Fibroblast of mammary gland (primary cell): ENCODE measurements around the gene CFAP251.

ENCODE experiments used
- DNase-seq: peaks from one replicate; pipeline ENCODE4 v3.0.0-alpha.2; 2010; ENCODE audit warnings: low read depth
- H3K4me3 ChIP-seq: 2 replicates; pipeline ENCODE4 v1.5.1; 2011; ENCODE audit warnings: low read depth, mild to moderate bottlenecking, low read length, moderate library complexity; ENCODE audit not compliant: control insufficient read depth
- TF ChIP-seq, protein P1 (sequence below): conservative IDR thresholded peaks from 2 replicates; pipeline ENCODE4 v1.5.1; 2011; ENCODE audit warnings: low read depth, low read length, inconsistent platforms; ENCODE audit not compliant: control insufficient read depth, insufficient read depth

Gene CFAP251

DNA sequence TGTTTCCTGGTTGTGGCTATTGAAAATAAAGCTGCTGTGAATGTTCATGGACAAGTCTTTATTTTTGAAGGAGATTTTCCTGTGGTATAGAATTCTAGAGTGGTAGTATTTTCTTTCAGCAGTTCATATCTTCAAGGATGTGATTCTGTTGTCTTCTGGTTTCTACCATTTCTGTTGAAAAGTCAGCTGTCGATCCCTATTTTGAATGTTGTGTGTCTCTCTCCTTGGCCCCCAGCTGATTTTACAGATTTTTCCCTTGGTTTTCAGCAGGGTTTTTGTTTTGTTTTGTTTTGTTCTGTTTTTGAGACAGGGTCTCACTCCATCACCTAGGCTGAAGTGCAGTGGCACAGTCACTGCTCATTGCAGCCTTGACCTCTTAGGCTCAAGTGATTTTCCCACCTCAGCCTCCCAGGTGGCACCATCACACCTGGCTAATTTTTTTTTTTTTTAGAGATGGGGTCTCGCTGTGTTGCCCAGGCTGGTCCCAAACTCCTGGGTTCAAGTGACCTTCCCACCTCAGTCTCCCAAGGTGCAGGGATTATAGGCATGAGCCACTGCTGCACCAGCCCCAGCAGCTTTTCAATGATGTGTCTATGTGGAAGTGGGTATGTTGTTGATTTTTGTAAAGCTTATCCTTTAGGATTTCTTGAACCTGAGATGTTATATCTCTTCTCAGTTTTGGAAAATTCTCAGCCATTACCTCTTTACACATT is 28.1 kb downstream of the CFAP251 start:
- no peak for DNase-seq
- no peak overlapping the region for H3K4me3 ChIP-seq
- TF ChIP-seq, protein P1, sequence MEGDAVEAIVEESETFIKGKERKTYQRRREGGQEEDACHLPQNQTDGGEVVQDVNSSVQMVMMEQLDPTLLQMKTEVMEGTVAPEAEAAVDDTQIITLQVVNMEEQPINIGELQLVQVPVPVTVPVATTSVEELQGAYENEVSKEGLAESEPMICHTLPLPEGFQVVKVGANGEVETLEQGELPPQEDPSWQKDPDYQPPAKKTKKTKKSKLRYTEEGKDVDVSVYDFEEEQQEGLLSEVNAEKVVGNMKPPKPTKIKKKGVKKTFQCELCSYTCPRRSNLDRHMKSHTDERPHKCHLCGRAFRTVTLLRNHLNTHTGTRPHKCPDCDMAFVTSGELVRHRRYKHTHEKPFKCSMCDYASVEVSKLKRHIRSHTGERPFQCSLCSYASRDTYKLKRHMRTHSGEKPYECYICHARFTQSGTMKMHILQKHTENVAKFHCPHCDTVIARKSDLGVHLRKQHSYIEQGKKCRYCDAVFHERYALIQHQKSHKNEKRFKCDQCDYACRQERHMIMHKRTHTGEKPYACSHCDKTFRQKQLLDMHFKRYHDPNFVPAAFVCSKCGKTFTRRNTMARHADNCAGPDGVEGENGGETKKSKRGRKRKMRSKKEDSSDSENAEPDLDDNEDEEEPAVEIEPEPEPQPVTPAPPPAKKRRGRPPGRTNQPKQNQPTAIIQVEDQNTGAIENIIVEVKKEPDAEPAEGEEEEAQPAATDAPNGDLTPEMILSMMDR: no peak

DNA sequence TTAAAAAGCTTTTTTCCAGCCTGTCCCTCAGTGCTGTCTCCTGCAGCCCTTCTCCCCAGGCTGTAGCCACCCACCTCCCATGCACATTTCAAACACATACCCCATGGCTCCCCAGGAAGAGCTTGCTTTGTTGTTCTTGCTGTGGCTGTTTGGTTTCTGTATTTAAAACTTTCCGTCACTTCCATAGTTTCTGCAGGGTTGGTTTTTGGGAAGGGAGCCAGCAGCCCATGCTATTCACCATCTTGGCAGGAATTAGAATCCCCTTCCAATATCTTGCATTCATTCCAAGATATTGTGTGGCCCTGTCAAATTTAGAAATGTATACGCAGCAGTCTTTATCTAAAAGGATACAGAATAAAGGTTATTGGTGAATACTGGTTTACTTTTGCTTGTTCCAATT is 29.6 kb downstream of the CFAP251 start:
- no peak for DNase-seq
- no peak overlapping the region for H3K4me3 ChIP-seq
- TF ChIP-seq, protein P1: no peak

DNA sequence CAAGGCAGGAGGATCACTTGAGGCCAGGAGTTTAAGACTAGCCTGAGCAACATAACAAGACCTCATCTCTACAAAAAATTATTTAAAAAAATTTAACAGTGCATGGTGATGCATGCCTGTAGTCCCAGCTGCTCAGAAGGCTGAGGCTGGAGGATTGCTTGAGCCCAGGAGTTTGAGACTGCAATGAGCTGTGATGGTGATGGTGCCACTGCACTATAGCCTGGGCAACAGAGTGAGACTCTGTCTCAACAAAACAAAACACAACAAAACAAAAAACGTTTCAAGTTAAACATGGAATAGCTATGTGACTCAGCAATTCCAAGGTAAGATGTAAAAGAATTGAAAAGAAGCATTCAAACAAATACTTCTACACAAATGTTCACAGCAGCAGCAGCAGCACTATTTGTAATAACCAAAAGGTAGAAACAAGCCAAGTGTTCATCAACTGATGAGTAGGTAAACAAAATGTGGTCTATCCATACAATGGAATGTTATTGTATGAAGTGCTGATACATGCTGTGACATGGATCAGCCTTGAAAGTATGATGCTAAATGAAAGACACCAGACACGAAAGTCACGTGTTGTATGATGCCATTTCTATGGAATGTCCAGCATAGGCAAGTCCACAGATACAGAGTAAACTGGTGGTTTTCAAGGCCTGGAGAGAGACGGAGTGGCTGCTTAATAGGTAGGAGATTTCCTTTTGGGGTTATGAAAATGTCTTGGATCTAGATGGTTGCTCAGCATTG is 31.4 kb downstream of the CFAP251 start:
- no peak overlapping the region for H3K4me3 ChIP-seq
- peak; percentile 79 for DNase-seq
- TF ChIP-seq, protein P1: no peak

DNA sequence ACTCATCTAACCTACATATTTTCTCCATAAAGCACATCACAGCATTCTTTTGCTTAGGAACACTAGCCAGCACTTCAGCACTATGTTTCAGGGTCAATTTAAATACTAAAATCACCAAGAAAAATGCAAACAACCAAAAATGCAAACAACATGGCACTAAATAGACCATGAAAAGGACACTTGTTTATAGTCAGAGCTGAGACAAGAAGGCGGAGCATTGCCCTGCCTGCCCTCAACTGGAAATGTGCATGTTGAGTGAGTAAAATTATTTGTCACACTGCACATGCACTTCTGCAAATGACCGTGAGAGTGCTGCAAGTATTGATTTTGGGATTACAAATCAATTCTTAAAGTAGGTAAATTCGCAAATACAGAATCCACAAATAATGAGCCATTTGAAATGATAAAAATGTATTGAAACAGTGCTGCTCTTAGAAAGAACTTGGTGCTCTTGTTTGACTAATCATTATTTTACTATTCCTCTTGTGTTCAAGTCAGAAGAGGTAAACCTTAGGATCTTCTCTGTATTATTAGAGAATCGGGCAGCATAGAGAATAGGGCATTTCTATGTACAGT is 34.8 kb downstream of the CFAP251 start:
- TF ChIP-seq, protein P1: no peak
- DNase-seq: no peak
- H3K4me3 ChIP-seq: no peak overlapping the region

DNA sequence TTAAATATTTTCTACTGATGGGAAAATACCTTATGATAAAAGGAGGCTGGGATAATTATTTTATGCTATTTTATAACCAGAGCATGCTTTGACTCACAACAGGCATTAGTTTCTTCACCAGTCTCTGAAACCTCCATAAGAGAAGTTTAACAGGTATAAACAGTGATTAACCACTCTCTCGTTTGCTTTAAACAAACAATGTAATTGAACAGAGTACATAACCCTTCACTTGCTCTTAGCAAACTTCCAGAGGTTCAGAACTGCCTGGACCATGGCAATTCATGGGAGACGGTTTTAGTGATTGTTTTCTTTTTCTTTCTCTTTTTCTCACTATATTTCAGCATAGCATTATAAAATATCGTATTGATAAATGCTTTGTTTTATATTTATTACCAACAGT is 35.3 kb downstream of the CFAP251 start:
- no peak overlapping the region for H3K4me3 ChIP-seq
- TF ChIP-seq, protein P1: no peak
- no peak for DNase-seq

DNA sequence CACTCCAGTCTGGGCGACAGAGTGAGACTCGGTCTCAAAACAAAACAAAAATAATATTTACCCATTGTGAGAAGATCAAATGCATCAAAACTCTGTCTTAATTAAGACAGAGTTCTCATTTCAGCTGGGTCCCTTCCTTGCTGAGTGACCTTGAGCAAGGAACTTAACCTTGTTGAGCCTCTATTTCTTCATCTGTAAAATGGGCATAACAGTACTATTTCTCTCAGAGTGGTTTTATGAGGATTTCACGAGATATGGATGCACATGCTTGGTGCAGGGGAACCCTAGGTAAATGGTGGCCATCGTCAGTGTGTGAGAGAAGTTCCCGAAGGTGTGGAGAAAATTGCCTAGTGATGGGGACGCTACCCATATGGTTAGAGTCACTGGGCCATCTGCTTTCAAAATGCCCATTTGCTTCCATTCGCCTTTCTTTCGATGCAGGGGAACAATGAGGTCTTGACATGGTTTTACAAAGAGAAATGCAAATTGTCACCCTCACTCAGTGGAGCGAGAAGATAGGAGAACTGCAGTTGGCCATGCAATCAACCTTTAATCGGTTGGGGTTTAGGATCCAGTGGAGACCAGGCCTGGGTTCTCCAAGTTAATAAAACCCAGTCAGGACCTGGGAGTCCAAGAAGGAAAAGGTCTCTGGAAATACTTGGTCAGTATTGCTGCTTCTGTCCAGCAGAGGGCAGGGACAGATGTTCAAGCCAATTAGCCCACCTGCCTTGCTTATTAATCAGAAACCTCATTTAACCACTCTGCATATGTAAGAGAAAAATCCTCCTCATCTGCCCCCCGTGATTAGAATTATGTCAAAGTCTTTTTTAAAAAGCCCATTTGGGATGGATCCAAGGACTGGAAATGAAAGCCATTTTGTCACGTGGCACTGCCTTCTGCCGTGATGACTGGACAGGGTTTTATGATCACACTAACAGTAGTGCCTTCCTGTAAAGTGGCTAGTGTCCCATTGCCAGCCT is 37.2 kb downstream of the CFAP251 start:
- no peak overlapping the region for H3K4me3 ChIP-seq
- peak; percentile 51 for DNase-seq
- TF ChIP-seq, protein P1: peak; percentile 69
